GM12891 (cell line): ENCODE measurements around the gene LHX8.

Source experiments
- PAX5 ChIP-seq: IDR thresholded peaks from 2 replicates; pipeline ENCODE4 v1.6.1; 2011; ENCODE audit warnings: low read length, moderate library complexity, mild to moderate bottlenecking; ENCODE audit not compliant: insufficient read depth, severe bottlenecking
- POLR2A ChIP-seq: IDR thresholded peaks from 2 replicates; pipeline ENCODE4 v1.6.1; 2011; ENCODE audit warnings: low read depth, low read length, control low read depth
- POLR2AphosphoS5 ChIP-seq: IDR thresholded peaks from 2 replicates; pipeline ENCODE4 v1.6.1; 2011; ENCODE audit warnings: low read depth, low read length, control low read depth
- POU2F2 ChIP-seq: IDR thresholded peaks from 2 replicates; pipeline ENCODE4 v1.6.1; 2011; ENCODE audit warnings: low read depth, mild to moderate bottlenecking, control low read depth, low read length, moderate library complexity
- SPI1 ChIP-seq: IDR thresholded peaks from 2 replicates; pipeline ENCODE4 v1.6.1; 2011; ENCODE audit warnings: low read depth, low read length, control low read depth
- TAF1 ChIP-seq: IDR thresholded peaks from 2 replicates; pipeline ENCODE4 v1.6.1; 2011; ENCODE audit warnings: low read depth, low read length, control low read depth

DNA sequence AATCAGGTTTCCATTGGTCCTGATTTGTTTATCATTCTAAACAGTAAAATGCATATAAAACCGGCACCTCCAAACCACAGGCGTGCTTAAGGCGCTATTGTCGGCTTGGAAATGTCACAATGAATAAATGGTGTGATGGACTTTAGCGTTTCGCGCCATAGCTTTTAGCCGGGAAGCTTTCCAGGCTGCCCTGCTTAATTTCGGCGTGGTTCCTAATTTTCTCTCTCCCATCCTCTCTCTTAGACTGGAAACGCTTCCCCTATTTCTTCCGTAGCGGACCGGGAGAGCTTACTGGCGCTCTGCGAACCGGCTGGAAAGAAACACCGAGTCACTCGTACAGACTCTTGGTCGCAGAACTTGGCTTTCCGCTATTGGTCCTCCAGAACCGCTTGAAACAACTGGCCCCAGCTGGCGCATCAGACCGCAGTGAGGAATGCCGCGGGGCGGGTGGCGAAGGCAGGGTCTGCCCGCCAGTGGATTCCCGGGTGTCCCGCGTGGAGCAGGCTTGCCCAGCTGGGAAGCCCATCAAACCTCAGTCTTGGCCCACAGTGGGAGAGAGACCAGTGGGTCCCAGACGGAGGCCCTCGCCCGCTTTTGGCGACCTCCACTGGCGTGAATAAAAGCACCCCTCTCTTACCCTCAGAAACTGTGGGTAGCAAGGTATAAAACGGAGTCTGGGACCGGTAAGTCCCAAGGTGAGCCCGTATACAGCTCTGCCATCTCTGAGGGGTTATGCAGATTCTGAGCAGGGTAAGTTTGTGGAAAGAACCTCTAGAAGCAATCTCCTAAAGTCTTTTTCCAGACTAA is 4.0 kb upstream of the LHX8 start:
- TF ChIP-seq POLR2A (no peak), TAF1 (no peak), POLR2AphosphoS5 (no peak), PAX5 (no peak), SPI1 (no peak), POU2F2 (no peak)
